Activated T-helper 1 cell treated with Interleukin-2 at 50 U/mL for 16 hours (primary cell): Measurements from ENCODE around the gene CRYZL1.
"Not testable (repeated sequence)": the region's sequence is repeated elsewhere in the genome, so short reads cannot be mapped to it uniquely, and the experiment has no call there.

Experiments
- DNase-seq: peaks from one replicate; pipeline ENCODE4 v3.0.0-alpha.2; 2020; ENCODE audit warnings: low read depth

Gene CRYZL1

DNA sequence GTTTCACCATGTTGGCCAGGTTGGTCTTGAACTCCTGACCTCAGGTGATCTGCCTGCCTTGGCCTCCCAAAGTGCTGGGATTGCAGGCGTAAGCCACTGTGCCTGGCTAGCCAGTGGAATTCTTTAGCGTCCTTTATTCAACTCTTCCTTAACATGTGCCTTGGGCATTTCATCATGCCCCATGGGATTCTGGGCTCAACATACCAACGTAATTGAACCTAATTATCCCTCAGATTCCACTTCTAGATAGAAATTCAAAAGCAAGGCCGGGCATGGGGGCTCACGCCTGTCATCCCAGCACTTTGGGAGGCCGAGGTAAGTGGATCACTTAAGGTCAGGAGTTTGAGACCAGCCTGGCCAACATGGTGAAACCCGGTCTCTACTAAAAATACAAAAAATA lies 15.4 kb downstream of the CRYZL1 start:
- not testable (repeated sequence) for DNase-seq

DNA sequence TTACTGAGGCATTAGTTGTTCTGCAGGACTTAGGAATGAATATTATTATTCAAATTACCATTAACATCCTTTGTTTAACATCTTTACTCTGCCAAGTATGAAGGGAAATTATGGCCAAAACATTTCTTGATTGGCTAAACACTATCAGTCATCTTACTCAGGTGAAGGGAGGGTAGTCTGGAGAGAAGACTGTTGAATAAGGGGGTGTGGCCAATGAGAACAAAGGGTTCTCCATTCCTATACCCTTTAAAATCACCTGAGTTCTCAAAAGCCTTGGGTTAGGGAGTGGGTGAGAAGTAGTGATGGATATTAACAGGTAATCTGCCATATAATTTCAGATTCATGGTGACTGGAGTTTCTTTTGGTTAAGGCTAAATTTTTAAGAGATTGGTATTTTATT lies 19.3 kb downstream of the CRYZL1 start:
- no peak for DNase-seq

DNA sequence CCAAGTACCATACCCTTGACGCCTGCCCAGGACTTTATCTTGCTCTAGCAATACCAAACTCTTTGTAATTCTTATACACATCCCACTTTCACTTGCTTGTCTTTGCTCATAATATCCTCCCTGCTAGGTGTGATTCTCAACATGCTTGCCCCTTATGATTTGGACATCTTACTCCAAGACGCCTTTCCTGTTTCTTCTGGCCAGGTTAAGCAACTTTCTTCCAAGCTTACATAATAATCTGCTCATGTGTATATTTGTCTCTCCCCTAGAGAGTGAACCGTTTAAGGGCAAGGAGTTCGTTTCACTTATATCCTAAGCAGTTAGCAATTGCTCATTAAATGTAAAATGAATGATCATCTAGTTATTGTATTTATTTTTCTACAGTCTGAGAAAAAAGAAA lies 21.8 kb downstream of the CRYZL1 start:
- no peak for DNase-seq

DNA sequence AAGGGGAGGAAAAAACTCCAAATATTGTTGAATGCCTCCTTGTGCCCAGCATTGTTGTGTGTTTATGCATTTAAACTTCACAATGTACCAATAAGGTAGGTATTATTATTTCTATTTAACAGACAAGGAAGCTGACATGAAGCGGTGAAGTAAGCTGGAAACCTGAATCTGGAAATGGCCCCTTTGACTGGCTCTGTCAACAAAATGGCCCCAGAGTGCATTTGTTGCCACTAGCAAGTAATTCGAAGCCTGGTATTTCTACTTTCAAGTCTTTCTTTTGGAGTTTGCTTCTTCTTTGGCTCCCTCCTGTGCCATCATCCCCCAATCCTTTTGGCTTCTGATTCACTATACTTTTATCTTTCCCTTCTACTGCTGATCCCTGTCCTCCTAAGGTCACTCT lies 23.1 kb downstream of the CRYZL1 start:
- no peak for DNase-seq

DNA sequence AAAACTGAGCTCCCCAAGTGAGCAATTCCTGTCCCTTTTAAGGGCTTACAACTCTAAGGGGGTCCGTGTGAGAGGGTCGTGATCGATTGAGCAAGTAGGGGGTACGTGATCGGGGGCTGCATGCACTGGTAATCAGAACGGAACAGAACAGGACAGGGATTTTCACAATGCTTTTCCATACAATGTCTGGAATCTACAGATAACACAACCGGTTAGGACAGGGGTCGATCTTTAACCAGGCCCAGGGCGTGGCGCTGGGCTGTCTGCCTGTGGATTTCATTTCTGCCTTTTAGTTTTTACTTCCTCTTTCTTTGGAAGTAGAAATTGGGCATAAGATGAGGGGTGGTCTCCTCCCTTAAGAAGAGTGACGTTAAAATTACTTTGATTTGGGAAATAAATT lies 24.0 kb downstream of the CRYZL1 start:
- DNase-seq: not testable (repeated sequence)

DNA sequence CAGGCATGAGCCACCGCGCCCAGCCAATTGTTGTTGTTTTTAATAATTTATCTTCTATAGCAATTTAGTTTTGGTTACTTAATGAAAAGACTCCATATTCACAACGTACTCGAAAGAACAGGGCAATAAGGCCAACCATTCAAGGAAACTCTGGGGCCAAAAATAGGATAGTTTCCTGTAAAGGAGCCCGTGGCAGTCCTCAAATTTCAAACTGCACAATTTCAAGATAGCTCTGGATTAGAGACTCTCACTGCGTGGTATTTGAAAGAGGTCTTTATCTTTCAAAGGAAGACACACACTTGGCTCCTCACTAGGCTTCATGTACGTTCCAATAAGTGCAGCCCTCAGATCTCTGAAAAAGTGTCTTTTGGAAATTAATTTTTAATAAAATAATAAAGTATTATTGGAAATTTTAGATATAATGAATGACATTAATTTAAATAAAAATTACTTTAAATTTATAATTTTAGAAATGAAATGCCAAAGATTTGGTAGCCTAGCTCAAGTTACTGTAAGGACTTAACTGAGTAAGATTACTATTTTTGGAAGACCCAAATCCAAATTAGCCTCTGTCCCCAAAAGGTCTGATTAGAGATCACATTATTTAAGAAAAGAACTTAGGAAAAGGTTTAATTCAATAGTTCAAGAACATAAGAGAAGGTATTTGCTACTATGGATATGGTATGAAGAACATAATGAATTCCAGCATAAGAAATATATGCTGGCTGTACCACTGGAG lies 30.4 kb downstream of the CRYZL1 start:
- no peak for DNase-seq

DNA sequence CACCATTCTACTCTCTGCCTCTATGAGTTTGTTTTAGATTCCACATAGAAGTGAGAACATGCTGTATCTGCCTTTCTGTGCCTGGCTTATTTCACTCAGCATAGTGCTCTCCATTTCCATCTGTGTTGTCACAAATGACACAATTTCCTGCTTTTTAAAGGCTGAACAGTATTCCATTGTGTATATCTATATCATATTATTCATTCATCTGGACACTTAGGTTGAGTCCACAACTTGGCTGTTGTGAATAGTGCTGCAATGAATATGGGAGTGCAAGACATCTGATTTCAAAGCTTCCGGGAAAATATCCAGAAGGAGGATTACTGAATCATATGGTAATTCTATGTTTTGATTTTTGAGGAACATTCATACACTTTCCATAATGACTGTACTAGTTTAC lies 33.0 kb downstream of the CRYZL1 start:
- no peak for DNase-seq

DNA sequence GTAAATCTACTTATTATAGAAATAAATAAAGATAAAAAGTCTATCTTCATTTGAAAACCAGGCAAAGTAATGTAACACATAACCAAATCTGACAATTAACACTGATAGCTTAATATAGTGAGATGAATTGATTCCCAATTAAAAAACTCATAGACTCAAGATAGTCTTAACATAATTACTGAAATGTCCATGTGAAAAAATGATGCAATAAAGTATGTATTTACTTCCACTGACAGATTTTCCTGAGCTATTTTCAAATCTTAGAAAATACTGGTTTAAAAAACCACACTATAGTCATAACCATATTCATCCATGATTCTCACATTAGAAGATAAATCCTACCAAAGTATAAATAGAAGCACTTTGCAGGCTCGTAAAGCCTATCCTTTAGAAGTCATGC lies 43.5 kb downstream of the CRYZL1 start:
- DNase-seq: no peak

DNA sequence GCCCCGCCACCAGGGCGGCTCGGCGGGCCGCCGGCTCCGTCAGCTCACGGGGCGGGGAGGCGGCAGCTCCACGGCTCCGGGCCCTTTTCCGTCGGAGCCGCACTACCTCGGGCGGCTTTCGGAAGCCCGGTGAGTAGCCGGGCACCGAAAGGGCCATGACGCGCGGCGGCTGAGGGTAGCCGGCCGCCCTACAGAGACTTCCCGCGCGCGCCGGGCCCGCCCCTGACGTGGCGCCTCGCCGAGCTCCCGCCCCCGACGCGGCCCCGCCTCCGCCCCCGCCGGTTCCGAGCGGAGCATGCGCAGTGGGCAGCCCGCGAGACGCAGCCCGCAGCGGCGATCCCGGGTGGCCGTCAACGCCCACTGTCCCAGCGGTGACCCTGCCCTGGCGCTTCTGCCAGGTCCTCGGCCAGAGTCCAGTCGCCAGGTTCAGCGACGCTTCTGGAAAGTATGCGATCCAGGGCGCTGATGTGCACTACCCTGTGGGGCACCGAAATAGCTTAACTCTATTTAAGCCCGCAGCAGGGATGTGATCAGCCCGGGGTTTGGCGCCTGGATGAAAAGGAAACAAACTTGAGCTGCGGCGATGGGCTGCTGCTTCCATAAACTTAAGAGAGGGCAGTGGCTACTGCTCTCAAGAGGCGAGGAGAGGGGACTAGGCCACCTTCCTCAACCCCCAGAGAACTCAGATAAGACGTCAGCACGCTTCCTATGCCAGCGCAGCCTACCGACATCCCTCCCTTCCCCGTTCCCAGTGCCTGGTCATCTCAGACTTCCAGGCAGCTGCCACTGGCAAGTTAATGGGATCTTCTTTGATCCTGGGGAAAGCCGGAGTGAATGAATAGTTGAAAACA lies 52.8 kb downstream of the CRYZL1 start, which contains the start of gene DONSON:
TSS of gene DONSON (minus strand) at position 200 of the 851 bp plus-strand sequence. CDS start at position 157, 43 bp downstream.
- DNase-seq: peak; percentile 84

DNA sequence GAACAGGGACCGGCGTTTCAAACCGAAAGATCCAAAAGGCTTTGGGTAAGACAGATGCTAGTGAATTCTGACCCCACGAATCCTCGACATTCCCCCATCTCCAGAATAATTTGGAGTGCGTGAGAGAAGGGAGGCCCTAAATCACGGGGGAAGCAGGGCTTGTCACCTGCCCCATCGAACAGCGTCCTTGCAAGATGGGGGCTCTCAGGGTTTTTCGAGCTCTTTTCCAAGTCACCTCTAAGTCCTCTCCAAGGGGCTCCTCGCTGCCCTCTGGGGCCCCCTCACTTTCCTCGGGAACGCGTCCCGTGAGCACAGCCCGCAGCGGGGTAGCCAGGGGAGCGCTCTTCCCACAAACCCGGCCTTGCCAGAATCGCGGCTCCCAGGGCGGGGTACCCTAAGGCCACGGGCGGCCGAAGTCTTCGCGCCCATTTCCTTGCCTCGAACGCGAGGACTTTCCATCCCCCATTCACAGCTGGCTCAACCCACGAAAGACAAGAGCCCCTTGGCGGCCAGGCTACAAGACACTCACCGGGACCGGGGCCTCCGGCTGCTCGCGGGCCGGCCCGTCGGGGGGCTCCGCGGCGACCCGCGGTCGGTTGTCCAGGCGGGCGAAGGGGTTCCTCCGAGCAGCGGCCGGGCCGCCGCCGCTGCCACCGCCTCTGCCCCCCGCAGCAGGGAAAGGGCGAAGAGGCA lies 53.6 kb downstream of the CRYZL1 start:
- no peak for DNase-seq

DNA sequence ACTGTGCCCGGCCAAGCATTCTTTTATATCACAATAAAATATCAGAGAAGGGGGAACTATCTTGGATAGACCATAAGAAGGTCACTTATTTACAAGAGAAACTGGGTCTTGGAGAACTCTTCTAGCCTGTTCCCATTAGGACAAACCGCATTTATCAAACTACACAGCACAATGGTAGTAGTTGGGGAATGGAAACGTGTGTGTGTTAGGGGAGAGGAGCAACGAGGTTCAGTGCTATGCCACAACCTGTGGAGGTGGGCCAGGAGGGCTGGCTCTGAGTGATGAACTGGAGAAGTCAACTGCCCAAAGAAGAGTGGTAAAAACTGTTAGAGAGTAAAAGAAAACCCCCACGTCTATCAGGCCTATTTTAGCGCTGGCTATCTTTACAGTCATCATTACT lies 54.6 kb downstream of the CRYZL1 start:
- DNase-seq: no peak

DNA sequence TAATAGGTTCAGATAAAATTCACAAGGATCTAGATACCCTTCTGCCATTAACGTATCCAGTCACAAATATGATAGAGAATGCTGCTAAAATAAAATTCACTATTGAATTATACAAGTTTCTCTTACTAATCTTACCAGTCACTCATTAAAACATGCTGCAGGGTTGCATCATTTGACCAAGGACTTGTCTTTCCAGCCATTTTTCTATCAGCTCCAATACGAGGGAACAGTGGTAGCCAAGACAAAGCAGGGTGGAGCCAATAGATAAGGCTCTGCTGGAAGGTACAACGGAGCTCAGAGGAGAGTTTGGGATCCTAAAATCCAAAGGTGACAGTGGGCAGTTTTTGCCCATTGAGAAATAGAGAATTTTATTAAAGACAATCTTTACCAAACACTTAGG lies 57.1 kb downstream of the CRYZL1 start:
- DNase-seq: no peak

DNA sequence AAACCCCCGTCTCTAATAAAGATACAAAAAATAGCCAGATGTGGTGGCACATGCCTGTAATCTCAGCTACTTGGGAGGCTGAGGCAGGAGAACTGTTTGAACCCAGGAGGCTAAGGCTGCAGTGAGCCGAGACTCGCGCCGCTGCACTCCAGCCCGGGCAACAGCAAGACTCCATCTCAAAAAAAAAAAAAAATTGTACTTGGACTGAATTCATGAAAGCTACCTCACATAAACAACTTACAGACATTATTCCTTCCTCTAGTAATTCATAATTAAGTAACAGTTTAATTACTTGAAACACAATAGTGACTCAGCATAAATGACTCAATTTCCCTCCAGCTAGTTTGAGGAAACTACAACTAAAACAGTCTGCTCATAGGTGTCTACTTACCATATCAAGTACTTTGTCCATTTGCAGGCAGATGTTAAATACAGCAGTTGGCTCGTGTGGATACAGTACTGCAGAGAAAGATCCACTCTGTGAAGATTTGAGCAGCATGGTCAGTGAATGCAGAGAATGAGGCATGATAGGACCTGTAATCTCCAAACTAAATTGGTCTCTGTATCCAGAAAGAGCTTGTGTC lies 62.5 kb downstream of the CRYZL1 start:
- DNase-seq: no peak

DNA sequence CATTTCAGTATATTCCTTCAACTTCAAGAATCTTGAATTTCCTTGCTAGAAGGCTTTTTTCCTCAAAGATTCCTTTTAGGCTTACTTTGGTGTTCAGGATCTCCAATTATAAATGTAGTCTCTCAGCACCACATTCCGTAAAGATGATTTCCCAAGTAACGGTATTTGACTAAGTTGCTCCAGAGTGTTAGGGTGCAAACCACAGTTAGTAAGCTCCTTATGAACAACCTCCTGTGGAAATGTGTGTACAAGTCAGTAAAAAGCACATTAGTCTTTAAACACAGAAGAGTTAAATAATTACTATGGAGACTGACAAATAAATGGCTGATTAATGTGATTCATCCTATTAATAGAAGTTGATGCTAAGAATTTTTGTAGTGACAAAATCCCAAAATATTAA lies 63.3 kb downstream of the CRYZL1 start:
- DNase-seq: no peak

DNA sequence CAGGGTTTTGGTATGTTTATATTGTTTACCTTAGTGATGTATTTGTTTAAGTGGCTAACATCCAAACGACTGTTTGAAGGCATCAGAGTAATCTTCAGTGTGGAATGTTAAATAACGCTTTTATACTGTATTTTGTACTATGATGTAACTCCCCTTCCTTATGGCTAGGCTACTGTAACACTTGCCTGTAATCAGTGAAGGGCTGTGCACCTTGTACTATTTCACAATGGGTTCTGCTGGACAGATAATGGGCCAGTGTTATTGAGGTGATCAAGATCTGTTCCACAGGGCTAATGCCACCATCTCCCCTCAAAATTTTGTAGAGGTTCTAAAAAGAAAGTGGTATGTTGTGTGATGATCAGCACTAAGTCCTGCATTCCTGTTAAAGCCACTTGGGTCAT lies 64.8 kb downstream of the CRYZL1 start:
- DNase-seq: not testable (repeated sequence)

DNA sequence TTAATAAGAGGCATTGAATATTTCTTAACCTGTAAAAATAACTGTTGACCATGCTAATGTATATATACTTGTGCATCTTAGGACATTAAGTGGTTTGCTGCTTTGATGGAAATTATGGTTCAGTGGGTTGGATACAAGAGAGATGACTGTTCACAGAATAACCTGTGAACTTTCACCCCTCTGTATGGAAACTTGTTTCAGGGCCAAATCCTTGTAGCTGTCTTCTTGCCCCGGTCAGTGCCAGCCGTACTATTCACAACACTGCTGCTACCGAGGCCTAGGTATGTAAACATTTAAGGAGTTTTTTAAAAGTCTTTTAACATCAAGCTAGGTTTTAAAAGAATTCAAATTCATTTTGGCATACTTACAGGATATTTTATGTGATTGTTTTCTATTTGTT lies 69.2 kb downstream of the CRYZL1 start:
- no peak for DNase-seq

DNA sequence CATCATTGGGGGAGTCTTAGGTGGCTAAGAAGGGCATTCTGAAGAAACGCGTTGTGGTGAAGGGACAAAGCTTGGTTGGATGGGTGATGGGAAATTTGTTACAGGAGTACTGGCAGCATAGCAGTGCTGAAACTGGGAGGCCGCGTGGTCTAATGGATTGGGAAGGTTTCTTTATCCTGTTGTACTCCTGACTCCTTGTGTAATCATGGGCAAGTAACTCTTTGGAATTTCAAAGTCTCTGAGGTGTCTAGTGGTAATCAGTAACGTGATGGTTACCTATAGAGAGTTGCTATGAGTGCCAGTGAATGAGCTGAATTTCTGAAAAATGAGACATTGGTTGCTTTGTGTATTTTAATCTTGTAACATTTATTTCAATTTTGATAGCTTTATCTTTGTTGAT lies 71.5 kb downstream of the CRYZL1 start:
- DNase-seq: no peak

DNA sequence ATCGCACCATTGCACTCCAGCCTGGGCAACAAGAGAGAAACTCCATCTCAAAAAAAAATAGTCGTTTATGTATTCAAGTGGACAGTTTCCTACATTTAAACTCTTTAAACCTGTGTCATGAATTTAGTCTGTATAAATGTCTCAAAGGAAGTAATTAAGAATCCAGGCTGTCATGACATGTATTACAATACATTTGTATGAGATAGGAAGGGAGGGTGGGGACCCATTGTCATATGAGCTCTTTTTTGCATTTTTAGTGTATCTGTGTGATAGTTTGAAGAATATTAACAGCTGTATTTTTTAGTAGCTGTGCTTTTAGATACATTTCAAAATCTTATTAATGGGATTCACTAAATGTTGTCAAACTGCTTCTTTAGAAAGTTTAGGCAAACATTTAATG lies 73.1 kb downstream of the CRYZL1 start:
- no peak for DNase-seq

DNA sequence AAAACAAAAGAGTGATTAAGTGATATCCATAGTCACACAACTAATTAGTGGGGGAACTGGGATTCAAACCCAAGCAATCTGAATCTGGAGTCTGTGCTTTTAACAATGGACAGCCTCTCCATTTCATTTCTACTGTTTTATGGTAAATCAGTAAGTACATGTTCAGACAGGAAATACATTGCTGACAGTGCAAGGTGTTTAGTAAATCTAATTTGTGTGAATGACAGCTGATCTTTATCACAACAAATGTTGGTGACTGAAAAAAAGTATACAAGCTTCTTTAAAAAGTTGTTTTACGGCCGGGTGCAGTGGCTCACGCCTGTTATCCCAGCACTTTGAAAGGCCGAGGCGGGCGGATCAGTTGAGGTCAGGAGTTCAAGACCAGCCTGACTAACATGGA lies 73.6 kb downstream of the CRYZL1 start:
- no peak for DNase-seq

DNA sequence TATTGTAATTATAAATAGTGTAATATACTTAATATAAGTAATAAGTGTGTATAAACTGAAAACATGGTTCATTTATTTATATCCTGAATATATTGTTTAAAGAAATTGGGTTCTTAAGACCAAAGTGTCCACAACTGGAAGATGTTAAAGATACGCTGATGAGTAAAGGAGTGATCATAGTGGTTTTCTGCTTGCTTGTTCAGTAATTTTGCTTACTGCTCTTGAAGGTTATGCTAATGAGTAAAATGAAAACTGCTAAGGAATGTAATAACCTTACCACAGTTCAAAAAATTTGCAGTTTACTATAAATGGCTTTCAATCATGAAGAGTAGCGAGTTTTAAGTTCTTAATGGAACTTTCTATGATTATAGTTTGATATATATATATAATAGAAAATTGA lies 75.0 kb downstream of the CRYZL1 start:
- no peak for DNase-seq

DNA sequence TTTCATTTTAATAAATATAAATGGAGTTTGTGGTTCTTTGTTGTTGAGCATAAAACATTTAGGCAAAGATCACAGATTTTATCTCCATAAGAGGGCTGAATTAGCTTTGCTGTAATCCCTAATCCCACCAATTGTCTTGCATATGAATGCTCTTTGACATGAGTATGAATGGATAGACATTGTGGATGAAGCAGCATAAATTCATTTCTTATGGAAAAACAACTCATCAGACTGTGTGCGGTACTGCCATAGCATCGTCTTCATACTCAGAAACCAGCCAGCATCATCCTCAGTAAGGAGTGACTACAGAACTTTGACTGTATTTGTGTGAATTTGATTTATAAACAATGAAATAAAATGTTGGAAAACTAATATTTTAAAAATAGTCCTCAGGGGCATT lies 79.2 kb downstream of the CRYZL1 start:
- DNase-seq: no peak

DNA sequence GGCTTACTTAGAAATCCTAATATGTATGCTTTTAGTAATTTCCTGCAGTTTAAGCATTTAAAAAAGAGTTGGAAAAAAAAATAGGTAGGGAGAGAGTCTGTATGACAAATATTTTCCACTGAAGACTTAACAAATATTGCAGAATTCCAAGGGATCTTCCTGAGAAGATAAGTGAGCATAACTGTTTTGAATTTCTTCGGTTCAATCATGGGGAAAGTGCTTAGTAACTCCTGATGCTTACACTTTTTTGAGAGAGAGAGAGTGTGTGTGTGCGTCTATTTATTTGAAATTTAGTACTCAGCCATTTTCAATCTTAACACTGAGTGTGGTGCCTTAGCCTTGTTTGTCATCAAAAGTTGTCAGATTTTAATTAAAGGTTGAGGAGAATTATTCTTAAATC lies 80.2 kb downstream of the CRYZL1 start:
- DNase-seq: no peak

DNA sequence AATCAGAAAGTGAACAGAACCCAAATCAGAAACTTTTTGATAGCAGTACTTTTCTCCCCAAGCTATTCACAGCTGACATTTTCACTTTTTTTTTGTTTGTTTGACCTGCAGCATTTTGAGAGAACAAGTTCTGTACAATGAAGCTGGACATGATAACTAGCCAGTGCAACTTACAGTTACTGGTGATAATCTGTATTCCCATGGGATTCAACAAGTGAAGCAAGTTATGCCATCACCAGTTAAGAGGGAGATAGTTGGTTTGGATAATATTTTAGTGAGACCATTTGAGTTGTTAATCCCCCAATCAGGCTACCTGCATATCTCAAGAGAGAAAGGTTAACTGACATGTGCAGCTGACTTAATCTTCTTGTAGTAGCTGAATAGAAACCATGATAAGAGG lies 80.6 kb downstream of the CRYZL1 start:
- no peak for DNase-seq
